T-helper 2 cell treated with Interferon-gamma antibody and Interleukin-4, amounts not matched to agents 100 ng/mL and 5 ng/mL, for 36 hours (primary cell): ENCODE data around the gene ARRDC4. TPM values are rescaled to one million over a fixed set of nuclear protein-coding genes. Genes with fewer than 3 reads are reported as not detected.

Source experiments
- intact Hi-C: fragments of 100-400 bp; cut with micrococcal nuclease; formaldehyde crosslinking; loops from one replicate; pipeline ENCODE4 v1.15.1; 2023
- total RNA-seq: library from RNA; stranded (reverse); gene quantifications from 2 replicates; pipeline ENCODE4 v1.2.3, GENCODE V29; 2022

Gene ARRDC4
- 0.39 and 0.48 TPM in 2 replicates for total RNA-seq

GRCh38 chr15:97960364-97961066 lies at the start of gene ARRDC4:
ARRDC4 (plus strand) TSS chr15:97960703; CDS start chr15:97960862, 159 bp downstream.
- intact Hi-C loops: loop anchor here (1.0 to 5.0 kb wide), 3 partner anchors 200 to 1290 kb away; partner anchors contain the start of gene LRRC28

- intact Hi-C loops: no loop called here
Observed at GRCh38 chr15:97914711-97915110, 45.8 kb upstream of the ARRDC4 start.

- intact Hi-C loops: no loop called here
Observed at GRCh38 chr15:97915261-97915660, 45.2 kb upstream of the ARRDC4 start.

DNA sequence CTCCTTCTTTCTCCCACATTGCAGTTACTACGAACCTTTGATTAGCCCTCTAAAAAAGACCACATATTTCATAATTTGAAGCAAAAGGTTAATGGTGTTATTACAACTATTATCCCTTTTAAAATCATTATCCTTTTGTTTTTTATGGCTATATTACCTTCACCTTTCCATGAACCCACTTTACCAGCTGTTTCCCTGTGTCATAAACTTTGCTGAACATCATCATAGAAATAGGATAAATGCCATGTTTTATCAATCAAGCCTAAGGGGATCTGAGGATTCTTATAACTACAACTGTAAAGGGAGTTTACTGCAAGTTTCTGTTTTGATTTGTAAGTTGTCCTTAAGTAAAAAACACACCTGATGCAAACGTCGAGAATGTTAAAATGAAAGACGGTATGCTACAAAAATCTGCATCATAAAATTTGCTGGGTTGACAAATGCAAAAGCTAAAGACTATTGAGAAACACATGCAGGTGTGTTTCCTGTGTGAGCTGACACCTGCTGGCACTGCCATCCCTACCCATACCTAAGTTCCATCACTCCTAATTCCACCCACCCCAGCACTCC lies 39.1 kb upstream of the ARRDC4 start:
- intact Hi-C loops: no loop called here

- intact Hi-C loops: no loop called here
Observed at GRCh38 chr15:97929456-97930229, 30.9 kb upstream of the ARRDC4 start.

- intact Hi-C loops: no loop called here
Observed at GRCh38 chr15:97930230-97930629, 30.3 kb upstream of the ARRDC4 start.

DNA sequence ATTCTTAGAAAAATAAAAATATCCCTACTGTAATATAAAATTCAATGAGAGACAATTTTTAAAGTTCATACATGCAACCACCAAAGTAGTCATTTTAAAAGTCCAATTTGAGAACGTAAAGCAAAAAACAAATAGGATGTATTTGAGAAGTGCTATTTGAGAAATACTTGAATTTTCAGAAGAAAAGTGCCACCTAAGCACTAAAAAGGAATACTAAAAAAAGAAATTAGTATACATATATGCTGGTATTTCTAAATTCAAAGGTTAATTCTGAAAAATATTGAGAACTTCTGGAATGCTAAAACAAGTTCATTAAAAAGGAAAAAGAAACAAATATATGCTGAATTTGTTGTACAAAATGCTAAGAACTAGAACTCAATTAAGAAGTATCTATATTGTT lies 29.2 kb upstream of the ARRDC4 start:
- intact Hi-C loops: no loop called here

DNA sequence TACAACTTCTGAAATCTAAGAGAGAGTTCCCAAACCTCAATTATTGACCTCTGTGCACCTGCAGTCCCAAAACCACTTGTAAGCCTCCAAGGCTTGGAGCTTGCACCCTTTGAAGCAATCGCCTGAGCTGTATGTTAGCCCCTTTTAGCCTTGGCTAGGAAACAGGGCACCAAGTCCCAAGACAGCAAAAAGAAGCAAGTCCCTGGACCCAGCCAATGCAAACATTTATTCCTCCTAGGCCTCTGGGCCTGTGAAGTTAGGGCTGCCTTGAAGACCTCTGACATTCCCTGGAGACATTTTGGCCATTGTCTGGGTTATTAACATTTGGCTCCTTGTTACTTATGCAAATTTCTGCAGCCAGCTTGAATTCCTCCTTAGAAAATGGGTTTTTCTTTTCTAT lies 26.9 kb upstream of the ARRDC4 start:
- intact Hi-C loops: no loop called here

DNA sequence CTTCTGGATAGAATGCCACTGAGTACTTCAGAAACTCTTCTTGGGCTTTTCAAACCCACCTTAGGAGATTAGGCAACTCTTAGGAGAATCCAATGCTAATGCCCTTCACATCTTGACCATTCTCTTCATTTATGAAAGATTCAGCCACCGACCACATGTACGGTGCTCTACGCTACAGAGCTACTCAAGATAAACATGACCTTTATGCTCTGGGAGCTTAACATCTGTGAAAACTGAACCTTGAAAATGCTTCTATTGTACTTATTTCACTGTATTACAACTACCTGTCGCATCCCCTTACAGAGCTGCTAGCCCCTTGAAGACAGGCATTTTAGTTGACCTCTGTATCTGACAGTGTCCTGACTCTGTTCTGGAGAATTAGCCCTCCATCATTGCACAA lies 19.5 kb upstream of the ARRDC4 start:
- intact Hi-C loops: no loop called here

DNA sequence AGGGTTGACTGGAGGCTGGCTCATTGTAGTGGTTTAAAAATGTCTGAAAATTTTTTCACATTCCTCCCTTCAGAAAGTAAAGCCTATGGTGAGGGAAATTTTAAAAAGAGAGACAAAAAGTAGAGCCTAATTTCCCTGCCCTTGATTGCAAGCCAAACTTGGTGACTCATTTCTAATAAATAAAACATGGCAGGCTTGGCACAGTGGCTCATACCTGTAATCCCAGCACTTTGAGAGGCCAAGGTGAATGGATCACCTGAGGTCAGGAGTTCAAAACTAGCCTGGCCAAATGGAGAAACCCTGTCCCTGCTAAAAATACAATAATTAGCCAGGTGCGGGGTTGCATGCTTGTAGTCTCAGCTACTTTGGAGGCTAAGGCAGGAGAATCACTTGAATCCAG lies 18.9 kb upstream of the ARRDC4 start:
- intact Hi-C loops: no loop called here

GRCh38 chr15:97944724-97945123 lies 15.8 kb upstream of the ARRDC4 start:
- intact Hi-C loops: no loop called here

DNA sequence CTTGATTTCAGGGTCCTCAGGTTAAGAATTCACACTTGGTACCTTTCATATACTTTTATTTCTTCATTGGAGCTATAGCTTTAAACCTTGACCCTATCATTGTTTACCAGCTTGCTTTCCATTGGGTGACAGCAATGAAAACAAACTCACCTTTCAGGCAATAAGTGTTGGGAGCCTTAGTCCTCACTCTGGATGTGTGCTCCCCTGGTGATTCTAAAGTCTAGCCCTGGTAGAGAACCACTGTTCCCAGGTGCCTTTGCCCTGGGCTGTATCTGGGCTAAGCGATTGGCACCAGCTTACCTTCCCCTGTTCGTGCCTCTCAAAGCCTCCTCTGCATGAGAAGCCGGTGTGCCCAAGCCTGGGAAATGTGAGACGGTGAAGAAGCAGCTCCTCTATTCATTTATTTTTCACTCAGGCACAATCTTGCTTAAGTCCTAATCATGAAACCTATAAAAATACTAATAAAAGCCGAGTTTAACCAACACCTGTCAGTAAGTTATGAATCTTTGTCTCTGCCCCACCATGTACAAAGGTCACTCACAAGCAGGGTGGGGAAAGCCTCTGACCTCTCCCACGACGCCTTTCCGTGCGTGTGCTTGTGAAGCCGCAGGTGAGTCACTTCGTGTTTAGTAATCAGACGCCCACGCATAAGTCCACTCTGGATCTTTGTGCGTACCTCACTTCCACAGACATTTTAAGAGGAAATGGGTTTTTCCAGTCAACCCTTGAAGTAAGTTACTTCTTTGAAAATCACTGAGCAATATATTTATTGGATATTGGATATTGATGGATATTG lies 12.8 kb upstream of the ARRDC4 start:
- intact Hi-C loops: no loop called here

- intact Hi-C loops: no loop called here
Observed at GRCh38 chr15:97953254-97953653, 7.2 kb upstream of the ARRDC4 start.

GRCh38 chr15:97953748-97954147 lies 6.8 kb upstream of the ARRDC4 start:
- intact Hi-C loops: no loop called here

GRCh38 chr15:97955035-97955434 lies 5.5 kb upstream of the ARRDC4 start:
- intact Hi-C loops: no loop called here

DNA sequence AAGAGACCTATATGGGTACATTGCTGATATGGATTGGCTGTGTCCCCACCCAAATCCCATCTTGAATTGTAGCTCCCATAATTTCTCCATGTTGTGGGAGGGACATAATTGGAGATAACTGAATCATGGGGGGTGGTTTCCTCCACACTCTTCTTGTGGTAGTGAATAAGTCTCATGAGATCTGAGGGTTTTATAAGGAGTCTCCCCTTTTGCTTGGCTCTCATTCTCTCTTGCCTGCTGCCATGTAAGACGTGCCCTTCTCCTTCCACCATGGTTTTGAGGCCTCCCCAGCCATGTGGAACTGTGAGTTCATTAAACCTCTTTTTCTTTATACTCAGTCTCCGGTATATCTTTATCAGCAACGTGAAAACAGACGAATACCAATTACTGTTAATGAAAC lies 5.0 kb upstream of the ARRDC4 start:
- intact Hi-C loops: no loop called here

DNA sequence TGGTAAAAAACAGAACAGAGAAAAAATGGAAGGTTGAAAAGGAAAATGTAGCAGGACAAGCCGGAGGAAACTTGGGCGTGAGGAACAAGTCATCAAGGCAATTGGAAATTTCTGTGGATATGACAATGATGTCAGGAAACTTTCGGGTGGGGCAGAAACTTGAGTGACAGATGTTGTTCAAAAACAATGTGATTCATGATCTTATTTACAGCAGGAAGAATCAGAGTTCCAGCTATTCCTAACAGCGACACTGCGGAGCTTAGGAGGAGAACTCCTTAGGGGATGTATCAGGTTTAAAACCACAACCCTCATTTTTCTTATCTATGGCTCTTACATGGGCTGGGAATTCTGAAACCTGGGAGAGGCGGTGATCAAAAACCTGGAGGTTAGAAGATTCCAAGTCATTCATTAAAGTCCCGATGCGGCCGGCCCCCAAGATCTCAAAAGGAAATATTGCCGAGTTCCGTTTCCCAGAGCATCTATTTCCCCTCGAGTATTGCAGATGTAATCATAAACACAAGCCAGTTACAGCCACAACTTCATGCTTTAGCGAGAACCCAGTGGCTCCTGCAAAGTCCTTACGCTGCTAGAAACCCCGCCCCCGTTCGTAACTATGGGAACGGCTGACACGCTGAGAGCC lies 659 bp upstream of the ARRDC4 start:
- intact Hi-C loops: loop anchor here (1.0 to 5.0 kb wide), 3 partner anchors 200 to 1291 kb away; partner anchors contain the start of gene LRRC28

DNA sequence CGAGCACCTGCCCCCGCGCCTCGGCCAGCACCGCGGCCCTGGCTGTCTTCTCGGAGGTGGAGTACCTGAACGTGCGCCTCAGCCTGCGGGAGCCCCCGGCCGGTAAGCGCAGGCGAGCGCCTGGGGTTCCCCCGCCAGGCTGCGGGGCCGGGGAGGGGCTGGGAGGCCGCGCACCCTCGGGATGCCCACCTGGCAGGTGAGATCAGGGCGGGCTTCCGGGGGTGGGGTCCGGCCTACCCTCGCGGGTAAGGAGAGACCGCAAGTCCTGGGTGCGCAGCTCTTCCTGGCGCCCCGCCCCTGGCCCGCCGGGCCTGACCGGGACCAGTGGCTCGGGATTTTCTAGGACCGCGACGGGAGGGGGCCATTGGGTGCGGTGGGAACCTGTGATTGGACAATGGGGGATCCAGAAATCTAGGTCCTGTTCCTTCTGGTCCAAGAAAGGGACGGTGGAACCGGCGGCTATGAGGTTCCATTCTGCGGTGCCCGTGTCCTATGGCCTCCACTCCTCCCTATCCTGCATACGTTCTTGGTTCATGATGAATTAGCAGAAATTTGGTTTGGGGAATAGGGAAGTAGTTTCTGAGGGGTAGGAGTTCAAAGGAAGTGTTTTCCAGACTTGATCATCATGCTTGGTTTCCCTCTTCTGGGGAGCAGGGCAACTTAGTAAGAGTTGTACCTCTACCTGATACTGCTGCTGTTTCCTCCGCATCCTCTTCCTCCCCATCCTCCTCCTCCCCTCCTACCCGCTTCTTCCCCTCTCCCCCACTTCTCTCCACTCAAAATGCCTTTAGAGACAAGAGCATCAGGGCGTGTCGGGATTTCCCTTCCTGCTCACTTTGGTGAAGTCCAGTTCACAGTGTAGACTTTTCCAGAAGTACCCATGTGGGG lies 808 bp downstream of the ARRDC4 start:
- intact Hi-C loops: loop anchor here (2.0 to 5.0 kb wide), 2 partner anchors 216 to 1289 kb away; partner anchors contain the start of gene LRRC28

- intact Hi-C loops: loop anchor here (5.0 kb wide), 1 partner anchor 215 kb away; no protein-coding TSS in a partner anchor
Observed at GRCh38 chr15:97962263-97962662, 1.8 kb downstream of the ARRDC4 start.

DNA sequence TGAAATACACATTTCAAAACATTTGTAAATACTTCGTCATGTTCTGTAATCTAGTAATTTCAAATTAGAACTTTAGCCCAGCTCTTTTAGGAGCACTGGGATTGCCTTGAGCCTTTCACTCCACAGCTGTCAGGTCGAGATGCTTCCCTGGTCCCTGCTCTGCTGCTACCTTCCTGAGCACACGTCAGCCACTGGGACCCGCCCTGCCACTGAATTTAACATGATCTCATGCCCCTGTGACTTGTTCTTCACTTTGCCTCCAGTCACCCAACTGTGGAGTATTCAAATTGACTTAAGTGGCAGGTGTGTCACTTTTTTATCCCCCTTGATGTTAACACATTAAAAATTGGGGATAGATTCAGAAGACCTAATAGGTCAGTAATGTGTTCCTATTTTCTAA lies 3.3 kb downstream of the ARRDC4 start:
- intact Hi-C loops: loop anchor here (5.0 kb wide), 1 partner anchor 214 kb away; no protein-coding TSS in a partner anchor
